ENCODE results near the gene DUSP1.
"Not testable (repeated sequence)": the region's sequence is repeated elsewhere in the genome, so short reads cannot be mapped to it uniquely, and the experiment has no call there.

The DUSP1 gene, protein sequence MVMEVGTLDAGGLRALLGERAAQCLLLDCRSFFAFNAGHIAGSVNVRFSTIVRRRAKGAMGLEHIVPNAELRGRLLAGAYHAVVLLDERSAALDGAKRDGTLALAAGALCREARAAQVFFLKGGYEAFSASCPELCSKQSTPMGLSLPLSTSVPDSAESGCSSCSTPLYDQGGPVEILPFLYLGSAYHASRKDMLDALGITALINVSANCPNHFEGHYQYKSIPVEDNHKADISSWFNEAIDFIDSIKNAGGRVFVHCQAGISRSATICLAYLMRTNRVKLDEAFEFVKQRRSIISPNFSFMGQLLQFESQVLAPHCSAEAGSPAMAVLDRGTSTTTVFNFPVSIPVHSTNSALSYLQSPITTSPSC

DNA sequence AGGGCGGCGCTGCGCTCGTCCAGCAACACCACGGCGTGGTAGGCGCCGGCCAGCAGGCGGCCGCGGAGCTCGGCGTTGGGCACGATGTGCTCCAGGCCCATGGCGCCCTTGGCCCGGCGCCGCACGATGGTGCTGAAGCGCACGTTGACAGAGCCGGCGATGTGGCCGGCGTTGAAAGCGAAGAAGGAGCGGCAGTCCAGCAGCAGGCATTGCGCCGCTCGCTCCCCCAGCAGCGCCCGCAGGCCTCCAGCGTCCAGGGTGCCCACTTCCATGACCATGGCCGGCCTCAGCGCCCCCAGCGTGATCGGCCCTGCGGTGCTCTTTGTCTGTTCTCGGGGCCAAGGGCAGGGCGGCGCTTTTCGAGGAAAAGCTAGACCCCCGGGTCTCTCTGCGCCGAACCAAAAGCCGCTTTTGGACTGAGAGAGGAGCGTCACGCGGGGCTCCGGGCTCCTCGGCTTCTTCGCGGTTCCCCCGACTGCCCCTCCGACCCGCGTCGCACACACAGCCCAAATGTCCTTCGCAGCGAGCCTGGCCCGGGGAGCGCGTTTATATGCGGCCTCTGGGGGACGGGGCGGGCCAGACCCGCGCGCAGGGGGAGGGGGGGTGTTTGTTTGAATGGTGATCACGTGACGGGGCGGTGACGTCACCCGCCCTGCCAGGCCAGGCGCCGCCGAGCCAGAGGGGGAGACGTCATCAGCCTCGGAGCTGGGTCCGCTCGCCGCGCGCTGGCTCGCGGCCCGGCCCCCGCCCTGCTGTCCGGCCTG lies at the start of gene DUSP1:
Gene DUSP1, minus strand, starts transcription at position 521 of the 764 bp plus-strand sequence. Its CDS starts 243 bp downstream, at position 278.
- DNase-seq (ENCODE audit: insufficient read length, low spot score) (peak; percentile 94), FAIRE-seq (peak; percentile 91)

DNA sequence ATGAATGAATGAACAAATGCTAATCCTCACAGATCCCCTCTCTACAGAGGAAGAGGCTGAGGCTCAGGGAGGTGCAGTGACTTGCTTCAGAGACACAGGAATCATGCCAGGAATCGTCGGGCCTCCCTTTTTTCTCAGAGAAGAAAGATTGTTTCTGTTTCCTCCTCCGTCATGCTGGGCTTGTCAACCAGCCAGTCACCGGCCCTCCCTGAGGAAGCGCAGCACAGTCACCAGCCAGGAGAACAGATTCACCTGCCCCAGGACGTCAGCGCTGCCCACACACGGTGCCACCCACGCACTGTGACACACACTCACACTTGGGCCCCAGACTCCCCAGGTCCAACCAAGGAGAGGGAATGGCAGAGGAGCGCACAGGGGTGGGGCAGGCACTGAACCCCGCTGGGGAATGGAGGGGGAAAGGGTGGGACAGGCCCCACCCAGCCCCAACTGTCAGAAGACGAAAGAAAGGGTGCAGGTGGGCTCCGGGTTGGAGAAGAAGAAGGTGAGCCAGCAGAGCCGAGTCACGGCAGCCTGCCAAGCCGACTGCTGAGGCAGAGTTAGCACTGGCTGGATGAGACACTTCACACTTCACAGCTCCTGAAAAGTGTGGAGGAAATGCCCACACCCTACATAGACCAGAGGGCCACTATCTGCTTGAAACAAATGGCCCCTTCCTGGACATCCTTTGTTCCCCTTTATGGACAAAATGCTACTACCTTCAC lies 49.2 kb upstream of the DUSP1 start:
- DNase-seq (ENCODE audit: insufficient read length, low spot score) (no peak), FAIRE-seq (no peak)

DNA sequence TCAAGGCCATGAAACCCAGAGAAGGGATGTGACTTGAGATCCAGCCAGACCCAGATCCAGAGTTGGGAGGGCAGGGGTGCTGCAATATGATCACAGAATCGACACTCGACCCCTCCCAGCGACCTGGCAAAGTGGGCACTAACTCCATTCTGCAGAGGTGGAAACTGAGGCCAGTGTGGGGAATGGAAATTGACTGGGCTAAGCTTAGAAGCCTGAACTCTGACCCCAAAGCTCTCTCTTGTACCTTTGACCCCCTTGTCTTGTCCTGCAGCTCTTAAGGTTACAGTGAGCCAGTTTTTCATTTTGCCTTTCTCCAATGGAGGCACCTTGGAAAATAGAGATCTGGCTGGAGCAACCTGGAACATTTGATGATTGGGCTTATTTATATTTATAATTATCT lies 48.6 kb upstream of the DUSP1 start:
- FAIRE-seq: no peak
- no peak for DNase-seq (ENCODE audit: insufficient read length, low spot score)

DNA sequence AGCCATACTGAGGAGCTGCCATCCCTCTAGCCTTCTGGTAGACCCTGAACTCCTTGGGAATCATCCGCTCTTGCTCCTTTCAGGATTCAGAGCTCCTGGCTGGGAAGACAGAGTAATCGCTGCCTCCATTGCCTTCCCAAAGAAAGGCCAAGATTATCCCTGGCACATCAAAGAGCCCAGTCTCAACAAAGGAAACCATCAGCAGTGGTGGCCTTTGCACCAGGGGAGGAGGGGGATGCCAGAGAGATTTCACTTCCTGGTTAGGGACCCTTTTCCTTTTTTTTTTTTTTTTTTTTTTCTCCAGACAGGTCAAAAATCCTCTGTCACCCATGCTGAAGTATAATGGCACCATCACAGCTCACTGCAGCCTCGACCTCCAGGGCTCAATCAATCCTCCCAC lies 47.1 kb upstream of the DUSP1 start:
- no peak for DNase-seq (ENCODE audit: insufficient read length, low spot score)
- no peak for FAIRE-seq

DNA sequence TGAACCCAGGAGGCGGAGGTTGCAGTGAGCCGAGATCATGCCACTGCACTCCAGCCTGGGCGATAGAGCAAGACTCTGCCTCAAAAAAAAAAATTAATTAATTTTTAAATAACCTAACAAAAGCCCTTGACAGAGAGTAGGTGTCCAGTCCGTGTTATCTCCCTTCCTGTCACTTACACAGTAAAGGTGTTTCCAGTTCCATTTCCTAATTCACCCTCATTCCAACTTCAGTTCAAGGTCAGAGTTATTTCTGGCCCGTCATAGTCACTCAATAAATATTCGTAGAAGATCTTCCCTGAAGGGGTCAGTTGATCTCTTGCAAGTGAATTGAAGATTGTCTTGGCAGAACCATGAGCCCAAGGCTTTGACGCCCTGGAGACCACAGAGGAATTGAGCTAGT lies 46.7 kb upstream of the DUSP1 start:
- DNase-seq (ENCODE audit: insufficient read length, low spot score): no peak
- FAIRE-seq: no peak

DNA sequence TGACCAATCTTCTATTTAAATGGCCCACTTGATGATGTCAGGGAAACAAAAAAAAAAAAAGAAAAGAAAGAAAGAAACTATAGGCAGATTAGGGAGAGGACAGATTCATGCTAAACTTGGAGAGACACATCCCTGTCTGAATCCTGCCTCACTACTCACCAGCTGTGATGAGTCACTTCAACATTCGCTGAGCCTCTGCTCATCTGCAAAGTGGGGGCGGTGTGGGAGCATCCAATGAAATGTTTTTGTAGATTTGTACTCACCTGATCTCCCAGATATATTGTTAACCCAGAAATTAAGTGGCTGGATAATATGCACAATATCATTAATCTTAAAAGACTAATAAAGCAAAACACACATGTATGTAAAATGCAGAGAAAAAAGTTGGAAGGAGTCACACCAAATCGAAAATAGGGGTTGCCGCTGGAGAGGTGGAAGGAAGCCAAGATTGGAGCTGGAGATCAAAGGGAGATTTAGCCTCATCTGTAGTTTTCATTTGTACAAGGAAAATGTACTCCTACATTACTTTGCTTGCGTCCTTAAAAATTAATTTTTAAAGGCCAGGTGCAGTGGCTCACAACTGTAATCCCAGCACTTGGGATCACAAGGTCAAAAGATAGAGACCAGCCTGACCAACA lies 46.0 kb upstream of the DUSP1 start:
- peak; percentile 51 for FAIRE-seq
- DNase-seq (ENCODE audit: insufficient read length, low spot score): peak; percentile 59

DNA sequence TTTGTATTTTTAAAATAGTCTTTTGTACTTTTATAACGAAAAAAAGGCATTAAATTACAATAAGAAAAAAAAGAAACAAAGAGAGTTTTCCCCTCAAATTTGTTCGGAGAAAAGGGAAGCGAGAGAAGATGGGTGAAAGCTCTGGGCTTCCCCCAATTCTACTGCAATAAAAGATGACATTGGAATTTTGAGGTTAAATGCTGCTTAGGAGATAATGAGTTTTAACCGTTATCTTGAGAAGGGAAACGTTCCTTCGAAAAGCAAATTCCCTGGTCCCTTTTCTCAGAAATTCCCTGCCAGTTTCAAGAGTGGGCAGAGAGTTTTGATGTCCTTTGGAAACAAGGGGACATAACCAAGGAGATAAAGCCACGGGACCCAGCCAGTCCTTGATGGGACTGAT lies 44.6 kb upstream of the DUSP1 start:
- DNase-seq (ENCODE audit: insufficient read length, low spot score): no peak
- FAIRE-seq: no peak

DNA sequence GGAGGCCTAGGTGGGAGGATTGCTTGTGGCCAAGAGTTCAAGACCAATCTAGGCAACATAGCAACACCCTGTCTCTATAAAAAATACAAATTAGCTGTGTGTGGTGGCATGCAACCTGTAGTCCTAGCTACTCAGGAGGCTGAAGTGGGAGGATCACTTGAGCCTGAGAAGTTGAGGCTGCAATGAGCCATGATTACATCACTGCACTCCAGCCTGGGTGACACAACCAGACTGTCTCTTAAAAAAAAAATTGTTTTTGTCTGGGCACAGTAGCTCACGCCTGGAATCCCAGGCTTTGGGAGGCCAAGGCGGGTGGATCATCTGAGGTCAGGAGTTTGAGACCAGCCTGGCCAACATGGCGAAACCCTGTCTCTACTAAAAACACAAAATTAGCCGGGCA lies 40.0 kb upstream of the DUSP1 start:
- FAIRE-seq; DNase-seq (ENCODE audit: insufficient read length, low spot score): not testable (repeated sequence)

DNA sequence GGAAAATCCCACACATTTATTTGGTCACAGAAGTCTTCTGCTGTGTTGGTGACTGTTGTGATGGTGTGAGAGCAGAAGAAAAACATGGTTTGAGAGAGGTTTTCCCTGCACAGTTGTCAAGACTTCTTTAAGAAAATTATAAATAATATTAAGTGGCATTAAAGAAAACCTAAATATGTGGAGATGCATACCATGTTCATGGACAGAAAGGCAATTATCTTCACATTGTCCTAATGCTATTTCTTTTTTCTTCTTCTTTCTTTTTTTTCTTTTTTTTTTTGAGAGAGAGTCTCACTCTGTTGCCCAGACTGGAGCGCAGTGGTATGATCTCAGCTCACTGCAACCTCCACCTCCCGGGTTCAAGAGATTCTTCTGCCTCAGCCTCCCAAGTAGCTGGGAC lies 38.8 kb upstream of the DUSP1 start:
- DNase-seq (ENCODE audit: insufficient read length, low spot score): no peak
- no peak for FAIRE-seq

DNA sequence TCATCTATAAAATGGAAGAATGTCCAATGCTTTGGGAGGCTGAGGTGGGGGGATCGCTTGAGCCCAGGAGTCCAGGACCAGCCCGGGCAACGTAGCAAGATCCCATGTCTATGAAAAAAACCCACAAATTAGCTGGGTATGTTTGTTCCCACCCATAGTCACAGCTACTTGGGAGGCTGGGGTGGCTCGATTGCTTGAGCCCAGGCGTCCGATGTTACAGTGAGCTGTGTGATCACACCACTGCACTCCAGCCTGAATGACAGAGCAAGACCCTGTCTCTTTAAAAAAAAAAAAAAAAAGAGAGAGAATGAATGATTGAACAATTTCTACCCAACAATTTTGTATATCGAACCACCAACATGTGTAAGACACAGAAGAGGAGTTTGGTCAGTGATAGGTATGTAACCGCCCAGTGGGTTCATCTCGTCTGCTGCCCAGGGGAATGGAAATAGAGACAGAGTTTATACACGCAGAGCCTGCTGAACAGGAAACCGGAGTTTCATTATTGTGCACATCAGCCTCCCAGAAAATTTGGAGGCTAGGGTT lies 36.8 kb upstream of the DUSP1 start:
- FAIRE-seq (no peak), DNase-seq (ENCODE audit: insufficient read length, low spot score) (no peak)

DNA sequence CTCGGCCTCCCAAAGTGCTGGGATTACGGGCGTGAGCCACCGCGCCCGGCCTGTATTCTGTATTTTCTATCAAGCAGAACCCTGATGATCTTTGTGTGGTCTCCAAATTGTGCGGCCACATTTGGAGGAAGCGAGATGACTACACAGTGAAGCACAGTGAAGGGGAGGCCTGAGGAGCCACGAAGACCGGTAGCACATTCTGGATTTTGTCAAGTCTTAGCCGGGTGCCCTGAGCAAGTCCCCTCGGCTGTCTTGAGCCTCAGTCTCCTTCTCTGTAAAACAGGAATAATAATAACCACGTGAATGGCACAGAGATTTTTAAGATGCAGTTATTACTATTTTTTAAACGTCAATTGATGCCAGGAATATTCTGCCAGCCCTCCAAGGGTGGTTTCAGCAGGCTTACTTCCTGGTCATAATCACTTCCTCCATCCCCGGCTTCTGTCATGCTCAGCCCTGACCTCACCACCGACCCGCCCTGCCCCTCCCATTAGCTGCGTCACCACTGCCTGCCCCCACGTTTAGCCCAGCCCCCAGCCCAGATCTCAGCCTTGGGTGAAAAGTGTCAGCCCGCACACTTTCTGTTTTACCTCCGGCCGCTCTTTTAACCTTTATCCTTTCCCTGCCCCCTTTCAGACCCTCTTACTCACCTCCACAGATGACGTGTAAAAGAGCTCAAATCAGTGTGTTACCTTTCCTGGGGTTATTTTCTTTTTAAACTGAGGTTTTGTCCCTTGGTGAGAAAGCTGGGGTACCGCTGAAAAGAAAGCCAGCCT lies 36.1 kb upstream of the DUSP1 start:
- DNase-seq (ENCODE audit: insufficient read length, low spot score): peak; percentile 93
- FAIRE-seq: peak; percentile 54

DNA sequence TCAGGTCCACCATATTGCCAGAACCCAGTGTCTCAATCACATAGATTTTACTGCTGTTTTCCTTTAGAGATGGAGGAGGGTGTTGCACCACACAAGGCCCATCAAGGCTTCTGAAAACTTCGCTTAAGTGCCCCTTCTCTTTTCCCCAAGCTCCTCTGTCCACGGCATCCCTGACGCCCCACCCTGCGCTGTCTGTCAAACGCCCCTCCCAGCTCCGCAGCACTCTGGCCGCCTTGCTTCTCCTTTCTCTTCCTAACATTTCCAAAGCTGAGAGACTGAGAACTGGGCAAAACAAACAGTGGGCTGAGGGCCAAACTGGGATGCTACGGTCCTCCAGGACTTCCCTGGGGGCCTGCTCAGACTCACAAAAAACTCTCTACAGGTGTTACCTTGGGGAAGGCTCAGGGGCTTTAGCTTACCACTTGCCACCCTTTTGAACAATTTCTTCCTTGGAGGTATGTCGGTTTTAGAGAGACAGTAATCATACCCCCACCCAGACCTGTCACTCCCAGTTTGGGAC lies 34.8 kb upstream of the DUSP1 start:
- FAIRE-seq: no peak
- DNase-seq (ENCODE audit: insufficient read length, low spot score): no peak

DNA sequence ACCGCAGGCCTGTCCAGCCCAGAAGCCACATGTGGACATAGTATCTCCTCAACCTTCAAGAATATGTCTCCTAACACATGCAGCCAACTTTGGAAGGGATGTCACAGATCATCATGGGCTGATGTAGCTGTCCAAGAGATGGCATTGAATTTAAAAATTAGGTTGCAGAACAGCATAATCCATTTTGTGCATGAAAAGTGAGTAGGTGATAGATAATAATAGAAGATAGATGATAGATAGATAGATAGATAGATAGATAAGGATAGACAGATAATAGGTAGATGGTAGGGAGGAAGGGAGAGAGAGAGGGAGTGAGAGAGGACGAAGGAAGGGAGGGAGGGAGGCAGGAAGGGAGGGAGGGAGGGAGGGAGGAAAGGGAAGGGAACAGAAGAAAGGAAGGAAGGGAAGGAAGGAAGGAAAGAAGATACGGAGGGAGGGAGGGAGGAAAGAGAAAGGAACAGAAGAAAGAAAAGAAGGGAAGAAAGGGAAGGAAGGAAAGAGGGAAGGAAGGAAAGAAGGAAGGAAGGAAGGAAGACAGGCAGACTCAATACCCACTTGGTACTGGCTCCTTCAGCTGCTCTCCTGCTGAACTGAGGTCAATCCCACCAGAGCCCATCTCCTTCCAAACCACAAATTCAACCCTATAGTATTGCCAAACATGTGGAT lies 34.2 kb upstream of the DUSP1 start:
- FAIRE-seq (no peak), DNase-seq (ENCODE audit: insufficient read length, low spot score) (no peak)

DNA sequence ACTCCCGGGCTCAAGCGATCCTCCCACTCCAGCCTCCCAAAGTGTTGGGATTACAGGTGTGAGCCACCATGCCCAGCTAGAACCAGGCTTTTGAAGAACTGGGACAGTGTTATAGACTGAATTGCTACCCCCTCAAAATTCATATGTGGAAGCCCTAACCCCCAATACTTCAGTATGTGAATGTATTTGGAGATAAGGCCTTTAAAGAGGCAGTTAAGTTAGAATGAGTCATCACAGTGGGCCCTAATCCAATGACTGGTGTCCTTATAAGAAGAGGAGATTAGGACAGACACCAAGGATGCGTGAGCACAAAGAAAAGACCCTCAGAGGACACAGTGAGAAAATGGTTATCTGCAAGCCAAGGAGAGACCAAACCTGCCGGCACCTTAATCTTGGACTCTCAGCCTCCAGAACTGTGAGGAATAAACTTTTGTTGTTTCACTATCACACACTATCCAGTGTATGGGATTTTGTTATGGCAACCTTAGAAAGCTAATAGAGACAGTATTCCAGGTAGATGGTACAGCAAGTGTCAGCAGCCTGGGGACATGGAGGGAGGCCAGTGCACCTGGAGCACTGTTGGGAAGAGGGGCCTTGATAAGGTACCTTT lies 31.7 kb upstream of the DUSP1 start:
- no peak for DNase-seq (ENCODE audit: insufficient read length, low spot score)
- no peak for FAIRE-seq

DNA sequence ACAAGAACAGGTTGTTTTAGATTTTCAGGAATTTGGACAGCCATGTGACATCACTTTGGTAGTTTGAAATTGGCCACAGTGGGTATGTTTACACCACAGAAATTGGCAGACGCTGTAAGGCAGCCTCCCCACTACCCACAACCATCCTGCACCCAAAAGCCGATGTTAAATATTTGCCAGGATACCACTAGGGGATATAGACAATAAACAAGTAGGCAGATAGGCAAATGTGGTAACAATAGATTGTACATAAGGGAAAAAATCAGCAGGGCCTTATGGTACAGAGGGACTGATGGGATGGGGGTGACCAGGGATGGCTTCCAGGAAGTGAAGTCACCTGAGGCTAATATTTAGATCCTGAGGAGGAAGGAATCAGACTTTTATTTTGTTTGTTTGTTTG lies 31.1 kb upstream of the DUSP1 start:
- FAIRE-seq: no peak
- no peak for DNase-seq (ENCODE audit: insufficient read length, low spot score)

DNA sequence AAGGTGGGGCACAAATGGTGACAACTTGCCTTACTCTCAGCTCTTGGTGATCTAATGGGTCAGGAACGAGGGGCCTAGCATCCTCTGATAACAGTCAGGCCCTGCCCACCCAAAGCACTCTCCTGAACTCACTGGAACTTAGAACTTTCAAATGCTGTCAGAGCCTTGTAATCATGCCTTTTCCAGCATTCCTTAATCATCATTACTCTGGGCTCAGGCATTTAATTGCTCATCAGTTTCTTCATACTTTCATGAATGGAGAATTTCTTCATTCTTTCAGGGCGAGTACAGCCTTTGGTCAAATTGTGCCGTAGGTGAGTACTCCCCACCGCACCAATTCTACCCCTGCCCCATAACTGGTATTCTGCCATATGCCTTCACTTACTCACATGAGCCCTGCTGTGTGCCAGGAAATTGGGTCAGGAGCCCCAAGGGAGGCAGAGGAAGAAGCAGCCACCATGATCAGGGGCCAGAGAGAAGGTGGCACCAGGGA lies 30.2 kb upstream of the DUSP1 start:
- FAIRE-seq: no peak
- peak; percentile 50 for DNase-seq (ENCODE audit: insufficient read length, low spot score)

DNA sequence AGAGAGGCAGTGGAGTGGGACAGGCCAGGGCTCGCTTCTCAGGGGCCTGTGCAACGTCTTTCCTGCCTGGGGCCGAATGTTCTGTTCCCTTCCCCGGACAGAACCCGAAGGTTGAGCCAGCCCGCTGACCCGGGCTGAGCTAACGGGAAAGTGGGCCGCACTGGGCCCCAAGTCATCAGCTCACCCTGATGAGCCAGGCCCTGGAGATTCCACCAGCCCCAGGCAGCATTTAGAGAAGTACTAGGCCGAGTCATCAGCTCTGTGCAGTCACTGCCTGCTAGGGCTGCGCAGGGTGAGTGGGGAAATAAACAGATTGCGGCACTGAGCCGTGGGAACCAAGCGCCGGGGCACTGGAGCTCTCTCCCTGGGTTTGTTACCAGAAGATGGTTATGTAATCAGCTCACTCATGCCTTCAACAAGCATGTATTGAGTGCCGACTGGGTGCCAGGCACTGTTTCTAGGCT lies 29.1 kb upstream of the DUSP1 start:
- FAIRE-seq (no peak), DNase-seq (ENCODE audit: insufficient read length, low spot score) (no peak)

DNA sequence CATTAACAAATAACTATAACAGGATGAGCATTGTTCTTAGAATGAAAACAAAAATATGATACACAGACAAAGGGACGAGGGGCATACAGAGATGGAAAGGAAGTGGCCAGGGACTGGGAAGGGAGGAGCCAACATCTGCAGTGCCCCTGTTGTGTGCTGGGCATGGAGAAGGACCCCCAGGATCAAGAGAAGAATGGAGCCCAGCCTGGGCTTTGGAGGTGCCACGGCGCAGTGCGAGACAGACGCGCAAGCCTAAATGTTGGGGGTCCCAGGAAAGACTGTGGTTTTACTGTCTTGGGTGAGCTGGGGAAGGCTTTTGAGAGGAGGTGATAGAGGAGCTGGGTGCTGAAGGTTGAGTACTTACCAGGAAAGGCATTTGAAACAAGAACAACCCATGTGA lies 28.4 kb upstream of the DUSP1 start:
- DNase-seq (ENCODE audit: insufficient read length, low spot score) (no peak), FAIRE-seq (no peak)

All from HTR-8/SVneo (cell line).